ENCODE results near the gene ARMC5.

GRCh38 chr16:31487071-31487719 is 27.9 kb downstream of the ARMC5 start:
- TF ChIP-seq, protein P1, sequence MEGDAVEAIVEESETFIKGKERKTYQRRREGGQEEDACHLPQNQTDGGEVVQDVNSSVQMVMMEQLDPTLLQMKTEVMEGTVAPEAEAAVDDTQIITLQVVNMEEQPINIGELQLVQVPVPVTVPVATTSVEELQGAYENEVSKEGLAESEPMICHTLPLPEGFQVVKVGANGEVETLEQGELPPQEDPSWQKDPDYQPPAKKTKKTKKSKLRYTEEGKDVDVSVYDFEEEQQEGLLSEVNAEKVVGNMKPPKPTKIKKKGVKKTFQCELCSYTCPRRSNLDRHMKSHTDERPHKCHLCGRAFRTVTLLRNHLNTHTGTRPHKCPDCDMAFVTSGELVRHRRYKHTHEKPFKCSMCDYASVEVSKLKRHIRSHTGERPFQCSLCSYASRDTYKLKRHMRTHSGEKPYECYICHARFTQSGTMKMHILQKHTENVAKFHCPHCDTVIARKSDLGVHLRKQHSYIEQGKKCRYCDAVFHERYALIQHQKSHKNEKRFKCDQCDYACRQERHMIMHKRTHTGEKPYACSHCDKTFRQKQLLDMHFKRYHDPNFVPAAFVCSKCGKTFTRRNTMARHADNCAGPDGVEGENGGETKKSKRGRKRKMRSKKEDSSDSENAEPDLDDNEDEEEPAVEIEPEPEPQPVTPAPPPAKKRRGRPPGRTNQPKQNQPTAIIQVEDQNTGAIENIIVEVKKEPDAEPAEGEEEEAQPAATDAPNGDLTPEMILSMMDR (IDR thresholded peaks at IDR 0.05) = no peak
- TF ChIP-seq POLR2A (IDR thresholded peaks at IDR 0.05) = no peak

Measured in adrenal gland (tissue), 5 donors.